ENCODE results near the gene SLC35E4. TPM values are rescaled to one million over a fixed set of nuclear protein-coding genes. Genes with fewer than 3 reads are reported as not detected.

The SLC35E4 gene
- total and polyA plus RNA-seq, 4 donors: 0.14 to 1.2 (median 0.30) TPM

DNA sequence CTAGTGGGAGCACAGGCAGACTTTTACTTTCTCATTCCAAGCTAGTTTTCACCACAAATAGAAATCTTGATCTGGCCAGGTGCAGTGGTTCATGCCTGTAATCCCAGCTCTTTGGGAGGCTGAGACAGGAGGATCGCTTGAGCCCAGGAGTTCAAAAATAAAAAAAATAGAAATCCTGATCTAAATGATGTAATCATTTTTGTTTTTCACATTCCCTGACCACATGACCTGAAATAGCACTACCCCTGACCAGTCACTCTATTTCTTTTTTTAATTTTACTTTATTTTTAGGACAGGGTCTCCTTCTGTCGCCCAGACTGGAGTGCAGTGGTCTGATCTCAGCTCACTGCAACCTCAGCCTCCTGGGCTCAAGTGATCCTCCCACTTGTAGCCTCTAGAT, 30.9 kb upstream of the SLC35E4 start:
- Histone ChIP-seq H3K9ac (ENCODE audit: low read depth in 1 of 2, low read length in 2 of 2) (no peak overlapping the region), H3K36me3 (ENCODE audit: control insufficient read depth in 4 of 4, insufficient read depth in 3 of 4, low read depth in 1 of 4, low read length in 3 of 4) (no peaks in the 10 kb centered on the region), H3K27ac (ENCODE audit: low read depth in 1 of 2, low read length in 2 of 2) (no peak overlapping the region), H3K4me1 (ENCODE audit: control insufficient read depth in 4 of 4, insufficient read depth in 4 of 4, low read length in 3 of 4) (peaks cover 3 to 28% (median 16%) of the 10 kb centered on the region in 4 donors), H3K27me3 (ENCODE audit: control insufficient read depth in 4 of 4, insufficient read depth in 4 of 4, low read length in 3 of 4) (no peaks in the 10 kb centered on the region), H3K4me3 (ENCODE audit: low read depth in 1 of 3, low read length in 3 of 3) (no peak overlapping the region), H3K9me3 (ENCODE audit: control insufficient read depth in 4 of 4, low read length in 3 of 4) (no peaks in the 10 kb centered on the region)
- WGBS: 93% methylated on average over 2 of the region's 2 CpGs
- no peak for TF ChIP-seq SP1 (IDR thresholded peaks at IDR 0.05)
- TF ChIP-seq, protein P1, sequence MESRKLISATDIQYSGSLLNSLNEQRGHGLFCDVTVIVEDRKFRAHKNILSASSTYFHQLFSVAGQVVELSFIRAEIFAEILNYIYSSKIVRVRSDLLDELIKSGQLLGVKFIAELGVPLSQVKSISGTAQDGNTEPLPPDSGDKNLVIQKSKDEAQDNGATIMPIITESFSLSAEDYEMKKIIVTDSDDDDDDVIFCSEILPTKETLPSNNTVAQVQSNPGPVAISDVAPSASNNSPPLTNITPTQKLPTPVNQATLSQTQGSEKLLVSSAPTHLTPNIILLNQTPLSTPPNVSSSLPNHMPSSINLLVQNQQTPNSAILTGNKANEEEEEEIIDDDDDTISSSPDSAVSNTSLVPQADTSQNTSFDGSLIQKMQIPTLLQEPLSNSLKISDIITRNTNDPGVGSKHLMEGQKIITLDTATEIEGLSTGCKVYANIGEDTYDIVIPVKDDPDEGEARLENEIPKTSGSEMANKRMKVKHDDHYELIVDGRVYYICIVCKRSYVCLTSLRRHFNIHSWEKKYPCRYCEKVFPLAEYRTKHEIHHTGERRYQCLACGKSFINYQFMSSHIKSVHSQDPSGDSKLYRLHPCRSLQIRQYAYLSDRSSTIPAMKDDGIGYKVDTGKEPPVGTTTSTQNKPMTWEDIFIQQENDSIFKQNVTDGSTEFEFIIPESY (IDR thresholded peaks at IDR 0.05): no peak
- no peak for TF ChIP-seq GABPA (IDR thresholded peaks at IDR 0.05 in 1 of 2, conservative IDR thresholded peaks at IDR 0.05 in 1 of 2)
- TF ChIP-seq, protein P2, sequence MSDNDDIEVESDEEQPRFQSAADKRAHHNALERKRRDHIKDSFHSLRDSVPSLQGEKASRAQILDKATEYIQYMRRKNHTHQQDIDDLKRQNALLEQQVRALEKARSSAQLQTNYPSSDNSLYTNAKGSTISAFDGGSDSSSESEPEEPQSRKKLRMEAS (IDR thresholded peaks at IDR 0.05): no peak
- TF ChIP-seq FOXA2 (IDR thresholded peaks at IDR 0.05): no peak
- TF ChIP-seq NR2F2 (IDR thresholded peaks at IDR 0.05): no peak
- TF ChIP-seq EGR1 (IDR thresholded peaks at IDR 0.05; ENCODE audit: low read depth in 2 of 2): no peak
- no peak for DNase-seq (ENCODE audit: low spot score)

DNA sequence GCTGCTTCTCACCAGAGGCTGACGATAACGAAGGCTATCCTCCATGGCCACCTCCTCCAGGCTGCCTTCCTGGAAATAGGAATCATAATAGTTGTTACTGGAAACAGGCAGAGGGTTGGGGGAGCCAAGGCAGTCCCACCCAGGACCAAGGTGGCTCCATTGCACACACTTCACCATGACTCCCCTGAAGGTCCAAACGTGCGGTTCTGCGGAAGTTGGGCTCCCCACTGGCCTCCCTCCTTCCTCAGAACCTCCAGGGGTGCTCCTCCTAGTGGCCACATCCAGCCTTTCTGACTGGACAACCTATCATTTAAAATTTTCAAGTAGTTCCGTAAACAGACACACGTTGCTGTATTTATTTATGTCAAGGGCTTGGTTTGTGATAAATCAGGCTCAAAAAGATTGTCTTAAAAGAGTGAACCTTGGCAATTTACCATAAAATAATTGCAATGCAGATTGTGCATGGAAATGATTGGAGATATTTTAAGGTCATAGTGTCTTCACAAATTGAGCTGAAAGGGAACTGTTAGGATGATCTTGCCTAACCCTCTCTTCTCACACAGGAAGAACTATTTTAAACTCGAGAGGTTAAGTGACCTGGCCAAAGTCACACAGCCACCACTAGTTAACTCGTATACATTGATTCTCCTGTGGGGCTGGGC, 30.0 kb upstream of the SLC35E4 start:
- no peak overlapping the region for H3K4me3 ChIP-seq (ENCODE audit: low read depth in 1 of 3, low read length in 3 of 3)
- TF ChIP-seq, protein P3, sequence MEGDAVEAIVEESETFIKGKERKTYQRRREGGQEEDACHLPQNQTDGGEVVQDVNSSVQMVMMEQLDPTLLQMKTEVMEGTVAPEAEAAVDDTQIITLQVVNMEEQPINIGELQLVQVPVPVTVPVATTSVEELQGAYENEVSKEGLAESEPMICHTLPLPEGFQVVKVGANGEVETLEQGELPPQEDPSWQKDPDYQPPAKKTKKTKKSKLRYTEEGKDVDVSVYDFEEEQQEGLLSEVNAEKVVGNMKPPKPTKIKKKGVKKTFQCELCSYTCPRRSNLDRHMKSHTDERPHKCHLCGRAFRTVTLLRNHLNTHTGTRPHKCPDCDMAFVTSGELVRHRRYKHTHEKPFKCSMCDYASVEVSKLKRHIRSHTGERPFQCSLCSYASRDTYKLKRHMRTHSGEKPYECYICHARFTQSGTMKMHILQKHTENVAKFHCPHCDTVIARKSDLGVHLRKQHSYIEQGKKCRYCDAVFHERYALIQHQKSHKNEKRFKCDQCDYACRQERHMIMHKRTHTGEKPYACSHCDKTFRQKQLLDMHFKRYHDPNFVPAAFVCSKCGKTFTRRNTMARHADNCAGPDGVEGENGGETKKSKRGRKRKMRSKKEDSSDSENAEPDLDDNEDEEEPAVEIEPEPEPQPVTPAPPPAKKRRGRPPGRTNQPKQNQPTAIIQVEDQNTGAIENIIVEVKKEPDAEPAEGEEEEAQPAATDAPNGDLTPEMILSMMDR (IDR thresholded peaks at IDR 0.05; ENCODE audit: low read depth, low read length, missing input control): peak; percentile 67
- TF ChIP-seq RAD21 (IDR thresholded peaks at IDR 0.05): peak; percentile 57 to 76
- TF ChIP-seq, protein P4, sequence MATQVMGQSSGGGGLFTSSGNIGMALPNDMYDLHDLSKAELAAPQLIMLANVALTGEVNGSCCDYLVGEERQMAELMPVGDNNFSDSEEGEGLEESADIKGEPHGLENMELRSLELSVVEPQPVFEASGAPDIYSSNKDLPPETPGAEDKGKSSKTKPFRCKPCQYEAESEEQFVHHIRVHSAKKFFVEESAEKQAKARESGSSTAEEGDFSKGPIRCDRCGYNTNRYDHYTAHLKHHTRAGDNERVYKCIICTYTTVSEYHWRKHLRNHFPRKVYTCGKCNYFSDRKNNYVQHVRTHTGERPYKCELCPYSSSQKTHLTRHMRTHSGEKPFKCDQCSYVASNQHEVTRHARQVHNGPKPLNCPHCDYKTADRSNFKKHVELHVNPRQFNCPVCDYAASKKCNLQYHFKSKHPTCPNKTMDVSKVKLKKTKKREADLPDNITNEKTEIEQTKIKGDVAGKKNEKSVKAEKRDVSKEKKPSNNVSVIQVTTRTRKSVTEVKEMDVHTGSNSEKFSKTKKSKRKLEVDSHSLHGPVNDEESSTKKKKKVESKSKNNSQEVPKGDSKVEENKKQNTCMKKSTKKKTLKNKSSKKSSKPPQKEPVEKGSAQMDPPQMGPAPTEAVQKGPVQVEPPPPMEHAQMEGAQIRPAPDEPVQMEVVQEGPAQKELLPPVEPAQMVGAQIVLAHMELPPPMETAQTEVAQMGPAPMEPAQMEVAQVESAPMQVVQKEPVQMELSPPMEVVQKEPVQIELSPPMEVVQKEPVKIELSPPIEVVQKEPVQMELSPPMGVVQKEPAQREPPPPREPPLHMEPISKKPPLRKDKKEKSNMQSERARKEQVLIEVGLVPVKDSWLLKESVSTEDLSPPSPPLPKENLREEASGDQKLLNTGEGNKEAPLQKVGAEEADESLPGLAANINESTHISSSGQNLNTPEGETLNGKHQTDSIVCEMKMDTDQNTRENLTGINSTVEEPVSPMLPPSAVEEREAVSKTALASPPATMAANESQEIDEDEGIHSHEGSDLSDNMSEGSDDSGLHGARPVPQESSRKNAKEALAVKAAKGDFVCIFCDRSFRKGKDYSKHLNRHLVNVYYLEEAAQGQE (IDR thresholded peaks at IDR 0.05): no peak
- no peaks in the 10 kb centered on the region for H3K9me3 ChIP-seq (ENCODE audit: control insufficient read depth in 4 of 4, low read length in 3 of 4)
- no peaks in the 10 kb centered on the region for H3K27me3 ChIP-seq (ENCODE audit: control insufficient read depth in 4 of 4, insufficient read depth in 4 of 4, low read length in 3 of 4)
- H3K27ac ChIP-seq (ENCODE audit: low read depth in 1 of 2, low read length in 2 of 2): no peak overlapping the region
- H3K4me1 ChIP-seq (ENCODE audit: control insufficient read depth in 4 of 4, insufficient read depth in 4 of 4, low read length in 3 of 4): peaks cover 3 to 28% (median 16%) of the 10 kb centered on the region in 4 donors
- DNase-seq (ENCODE audit: low spot score): peak; percentile 70
- 24% methylated on average over 9 of the region's 9 CpGs for WGBS
- H3K9ac ChIP-seq (ENCODE audit: low read depth in 1 of 2, low read length in 2 of 2): no peak overlapping the region
- H3K36me3 ChIP-seq (ENCODE audit: control insufficient read depth in 4 of 4, insufficient read depth in 3 of 4, low read depth in 1 of 4, low read length in 3 of 4): no peaks in the 10 kb centered on the region

Data from liver (tissue), 9 donors.